GM12878 (cell line): ENCODE results near the gene GDF11. TPM values are rescaled to one million over a fixed set of nuclear protein-coding genes. Genes with fewer than 3 reads are reported as not detected.

Source experiments
- ATAC-seq: fragments of 200-7000 bp; cut with Tn5 transposase; 3 replicates; pipeline ENCODE4 v1.9.1; 2020; ENCODE audit warnings: mild to moderate bottlenecking, moderate library complexity
- BruUV-seq: library from RNA; stranded (reverse); fragments of 400-500 nt; replicated peaks from 2 replicates; lab custom pipeline; 2021; lab: Mats Ljungman, UMichigan
- CTCF ChIA-PET: fragments of 300-600 bp; sonication (Branson Sonifier 250); formaldehyde crosslinking; extraction: SDS; loops from one replicate; lab custom pipeline; 2021; ENCODE audit warnings: inconsistent platforms; lab: Yijun Ruan, JAX
- POLR2A ChIA-PET: fragments of 350-600 bp; formaldehyde crosslinking; extraction: SDS; loops from one replicate; lab custom pipeline; 2021; ENCODE audit warnings: inconsistent platforms; lab: Charles Lee
- RAD21 ChIA-PET: fragments of 300-600 bp; sonication (Branson Sonifier 250); formaldehyde crosslinking; loops from one replicate; lab custom pipeline; 2023; ENCODE audit warnings: antibody characterized with exemption; ENCODE audit not compliant: unreplicated experiment; lab: Charles Lee
- SMC1A ChIA-PET: fragments of 300-600 bp; sonication (Branson Sonifier 250); formaldehyde crosslinking; loops from one replicate; lab custom pipeline; 2023; ENCODE audit not compliant: unreplicated experiment, uncharacterized antibody; lab: Charles Lee
- DNase-seq: peaks from one replicate; pipeline ENCODE4 v3.0.0-alpha.2; 2011; ENCODE audit warnings: low read depth, low spot score
- FAIRE-seq: peaks from 3 replicates; lab custom pipeline; 2011; peaks lifted over from hg19 to GRCh38; lab: Jason Lieb, UNC
- H2AFZ ChIP-seq: 2 replicates; pipeline ENCODE4 v1.6.0; 2011; ENCODE audit warnings: low read depth, low read length, control low read depth; ENCODE audit not compliant: control insufficient read depth
- H3K27ac ChIP-seq: 2 replicates; pipeline ENCODE4 v1.5.1; 2011; ENCODE audit warnings: control low read depth; ENCODE audit not compliant: control insufficient read depth, insufficient read depth
- H3K27me3 ChIP-seq, 2 experiments: replicated peaks in 1 of 2; 2 replicates each; pipeline versions ENCODE4 v1.6.0 to v1.6.1; 2011; ENCODE audit warnings: low read length in 1 of 2; ENCODE audit not compliant: control insufficient read depth in 2 of 2, insufficient read depth in 2 of 2
- H3K36me3 ChIP-seq, 2 experiments: 2 replicates each; pipeline ENCODE4 v1.5.1; 2011; ENCODE audit warnings: low read length in 1 of 2; ENCODE audit not compliant: control insufficient read depth in 2 of 2, insufficient read depth in 2 of 2
- H3K4me1 ChIP-seq: 2 replicates; pipeline ENCODE4 v1.6.1; 2011; ENCODE audit warnings: mild to moderate bottlenecking, low read length, moderate library complexity, mixed read lengths; ENCODE audit not compliant: control insufficient read depth, insufficient read depth
- H3K4me2 ChIP-seq: 2 replicates; pipeline ENCODE4 v1.6.0; 2011; ENCODE audit warnings: control low read depth; ENCODE audit not compliant: control insufficient read depth, insufficient read depth
- H3K4me3 ChIP-seq: fragments of 200-600 bp; sonication (generic); 2 replicates; pipeline ENCODE4 v1.5.1; 2016
- H3K79me2 ChIP-seq: 2 replicates; pipeline ENCODE4 v1.6.0; 2011; ENCODE audit warnings: low read length; ENCODE audit not compliant: control insufficient read depth, insufficient read depth
- H3K9ac ChIP-seq: 2 replicates; pipeline ENCODE4 v1.8.0; 2011; ENCODE audit warnings: low read length, control low read depth, mixed read lengths; ENCODE audit not compliant: control insufficient read depth, insufficient read depth
- H3K9me3 ChIP-seq: replicated peaks from 3 replicates; pipeline ENCODE4 v1.5.1; 2011; ENCODE audit warnings: mild to moderate bottlenecking, low read length; ENCODE audit not compliant: control insufficient read depth, insufficient read depth
- H4K20me1 ChIP-seq: 2 replicates; pipeline ENCODE4 v1.6.0; 2011; ENCODE audit not compliant: control insufficient read depth, insufficient read depth
- BACH1 ChIP-seq: fragments of 450-650 bp; IDR thresholded peaks from 2 replicates; pipeline ENCODE4 v1.6.1; 2017; ENCODE audit warnings: mild to moderate bottlenecking, borderline replicate concordance
- BCLAF1 ChIP-seq: fragments of 450-650 bp; IDR thresholded peaks from 2 replicates; pipeline ENCODE4 v1.6.1; 2017; ENCODE audit warnings: antibody characterized with exemption, mild to moderate bottlenecking, moderate library complexity
- CBFB ChIP-seq: IDR thresholded peaks from 2 replicates; pipeline ENCODE4 v1.6.1; 2016; ENCODE audit warnings: antibody characterized with exemption, low read depth
- CBX5 ChIP-seq: sonication (generic); IDR thresholded peaks from 2 replicates; pipeline ENCODE4 v1.6.1; 2016; ENCODE audit warnings: low read depth, moderate library complexity, mild to moderate bottlenecking, inconsistent platforms
- IKZF2 ChIP-seq, 2 experiments: fragments of 450-650 bp; IDR thresholded peaks; 2 replicates each; pipeline ENCODE4 v1.6.1; 2017; ENCODE audit warnings: mild to moderate bottlenecking in 2 of 2, moderate library complexity in 2 of 2
- NFIC ChIP-seq: IDR thresholded peaks from 2 replicates; pipeline ENCODE4 v1.6.1; 2012; ENCODE audit warnings: low read depth, mild to moderate bottlenecking, inconsistent platforms, low read length, moderate library complexity
- NR2C2 ChIP-seq: IDR thresholded peaks from 2 replicates; pipeline ENCODE4 v1.6.1; 2011; ENCODE audit warnings: borderline replicate concordance, low read depth; ENCODE audit not compliant: control insufficient read depth, insufficient read length
- PKNOX1 ChIP-seq: fragments of 450-650 bp; IDR thresholded peaks from 2 replicates; pipeline ENCODE4 v1.6.1; 2016; ENCODE audit warnings: mild to moderate bottlenecking
- POLR2AphosphoS5 ChIP-seq: IDR thresholded peaks from 2 replicates; pipeline ENCODE4 v1.6.1; 2011; ENCODE audit warnings: mild to moderate bottlenecking, low read length, inconsistent platforms
- POU2F2 ChIP-seq: IDR thresholded peaks from 3 replicates; pipeline ENCODE4 v1.6.1; 2011; ENCODE audit warnings: low read depth, mild to moderate bottlenecking, low read length, borderline replicate concordance
- RELB ChIP-seq: fragments of 450-650 bp; IDR thresholded peaks from 2 replicates; pipeline ENCODE4 v1.6.1; 2017; ENCODE audit warnings: low read depth, mild to moderate bottlenecking, moderate library complexity
- USF2 ChIP-seq: IDR thresholded peaks from 2 replicates; pipeline ENCODE4 v1.6.1; 2011; ENCODE audit warnings: low read depth, low read length, improper control_type of control experiment, borderline replicate concordance
- ZNF207 ChIP-seq: fragments of 450-650 bp; IDR thresholded peaks from 2 replicates; pipeline ENCODE4 v1.6.1; 2014; ENCODE audit warnings: antibody characterized with exemption, mild to moderate bottlenecking, borderline replicate concordance
- WGBS: methylation state at CpG from one replicate; pipeline ENCODE4 v1.1.6; 2016; ENCODE audit warnings: low lambda C conversion rate; ENCODE audit not compliant: insufficient replicate concordance, insufficient coverage; ENCODE audit errors: missing lambda C conversion rate; 5-methylcytosine and 5-hydroxymethylcytosine counted together
- in situ Hi-C: fragments of 300-500 bp; cut with MboI; formaldehyde crosslinking; loops from 9 replicates; pipeline ENCODE4 v1.14.3; 2018; ENCODE audit warnings: mixed read lengths
- intact Hi-C: fragments of 100-400 bp; cut with micrococcal nuclease; formaldehyde crosslinking; loops from one replicate; pipeline ENCODE4 v1.14.2; 2022; ENCODE audit not compliant: unreplicated experiment
- polyA plus RNA-seq, 11 experiments: library from polyadenylated mRNA; depleted of rRNA in 4 of 11; unstranded in 6 of 11; stranded (reverse) in 5 of 11; fragments of >200 nt; fragmentation: Nextera tagmentation in 4 of 11; fragmentation: Illumina TruSeq in 1 of 11; extraction: Ambion mirVana in 4 of 11; extraction: Trizol in 1 of 11; gene quantifications; 1 replicate in 1 of 11; 2 replicates in 10 of 11; pipeline versions ENCODE4 v1.2.1 to v1.2.3, GENCODE V29; 2011 to 2016; ENCODE audit warnings: inconsistent platforms in 2 of 11, missing spikeins in 2 of 11, low read depth in 1 of 11
- total RNA-seq, 4 experiments: library from RNA; depleted of rRNA in 3 of 4; stranded (reverse); fragments of >200 nt in 3 of 4; fragmentation: Illumina TruSeq in 1 of 4; extraction: Trizol in 1 of 4; gene quantifications; 2 replicates each; pipeline versions ENCODE4 v1.2.1 to v1.2.3, GENCODE V29; 2013 to 2021

Gene GDF11
- total and polyA plus RNA-seq, 10 of the 15 experiments (the other 5 are each of a cell fraction or from before 2014, with no cell fraction given) = 0.83 to 15.4 (median 4.3) TPM

- POLR2A ChIA-PET = interaction anchor here (0.5 to 2.9 kb wide), 25 partner anchors 9 to 450 kb away, joined by 3 to 36 read pairs (median 5); partner anchors contain the start of genes BLOC1S1, CD63, DNAJC14 and PA2G4
- peak; percentile 86 for FAIRE-seq
- TF ChIP-seq PKNOX1 = peak; percentile 96
- TF ChIP-seq BACH1 = 0 out of 2 replicates have a peak, but pooled peaks have one; percentile 17
- TF ChIP-seq NR2C2 = no peak
- TF ChIP-seq BCLAF1 = no peak
- TF ChIP-seq ZNF207 = peak; percentile 71; the same call in 1 of the 2 replicates
- no peak for TF ChIP-seq CBX5
- no peak for TF ChIP-seq USF2
- 0 out of 2 replicates have a peak, but pooled peaks have one; percentile 19 for TF ChIP-seq CBFB
- no peak; a peak in 1 of 4 replicates for TF ChIP-seq IKZF2 (IDR thresholded peaks at IDR 0.05)
- no peak for TF ChIP-seq NFIC
- TF ChIP-seq RELB = peak; percentile 71; the same call in 1 of the 2 replicates
- peak; percentile 54; the same call in 1 of the 3 replicates for TF ChIP-seq POU2F2
- 0 out of 2 replicates have a peak, but pooled peaks have one; percentile 31 for TF ChIP-seq POLR2AphosphoS5
Observed at GRCh38 chr12:55738123-55739024, 4.5 kb upstream of the GDF11 start.

More at GRCh38 chr12:55738123-55739024, 4.5 kb upstream of the GDF11 start:
- ATAC-seq (peak; percentile 93), DNase-seq (peak; percentile 77)
- Histone ChIP-seq H3K36me3 (no peaks in the 10 kb centered on the region), H3K4me1 (peaks cover 7% of the 10 kb centered on the region), H3K4me2 (peak overlapping the region; percentile 91), H4K20me1 (no peaks in the 10 kb centered on the region), H3K9ac (peak overlapping the region; percentile 79), H3K27me3 (no peaks in the 10 kb centered on the region), H2AFZ (peak overlapping the region; percentile 91), H3K79me2 (no peaks in the 10 kb centered on the region), H3K27ac (peak overlapping the region; percentile 45), H3K9me3 (no peaks in the 10 kb centered on the region), H3K4me3 (peak overlapping the region; percentile 78)
- no TSS peak for BruUV-seq
- intact Hi-C loops = loop anchor here (1.0 to 10.0 kb wide), 10 partner anchors 59 to 446 kb away; partner anchors contain the start of genes PA2G4, RPL41, RPS26 and SARNP
- RAD21 ChIA-PET = interaction anchor here (0.6 to 7.7 kb wide), 57 partner anchors 9 to 764 kb away, joined by 3 to 113 read pairs (median 7); partner anchors contain the start of genes BLOC1S1, CD63, DNAJC14 and ESYT1
- SMC1A ChIA-PET = interaction anchor here (0.6 to 5.2 kb wide), 63 partner anchors 9 to 758 kb away, joined by 3 to 51 read pairs (median 6); partner anchors contain the start of genes BLOC1S1, CD63, DGKA and ESYT1
- WGBS = 2% methylated on average over 14 of the region's 14 CpGs
- in situ Hi-C loops = loop anchor here (5.0 kb wide), 2 partner anchors 204 to 294 kb away; no protein-coding TSS in a partner anchor
- CTCF ChIA-PET = interaction anchor here (0.6 to 7.1 kb wide), 78 partner anchors 8 to 890 kb away, joined by 3 to 205 read pairs (median 7); partner anchors contain the start of genes BLOC1S1, CD63, DGKA and DNAJC14
